Activated CD4-positive, alpha-beta T cell treated with anti-CD3 and anti-CD28 coated beads, Interleukin-10, Interleukin-2, amounts not matched to agents 100 ng/mL and 50 ng/mL, durations not matched to agents 16 hours and 8 hours (primary cell): ENCODE measurements around the gene VENTX.
"Not testable (repeated sequence)": the region's sequence is repeated elsewhere in the genome, so short reads cannot be mapped to it uniquely, and the experiment has no call there.

Experiments used
- DNase-seq: peaks from one replicate; pipeline ENCODE4 v3.0.0-alpha.2; 2020

The VENTX gene

DNA sequence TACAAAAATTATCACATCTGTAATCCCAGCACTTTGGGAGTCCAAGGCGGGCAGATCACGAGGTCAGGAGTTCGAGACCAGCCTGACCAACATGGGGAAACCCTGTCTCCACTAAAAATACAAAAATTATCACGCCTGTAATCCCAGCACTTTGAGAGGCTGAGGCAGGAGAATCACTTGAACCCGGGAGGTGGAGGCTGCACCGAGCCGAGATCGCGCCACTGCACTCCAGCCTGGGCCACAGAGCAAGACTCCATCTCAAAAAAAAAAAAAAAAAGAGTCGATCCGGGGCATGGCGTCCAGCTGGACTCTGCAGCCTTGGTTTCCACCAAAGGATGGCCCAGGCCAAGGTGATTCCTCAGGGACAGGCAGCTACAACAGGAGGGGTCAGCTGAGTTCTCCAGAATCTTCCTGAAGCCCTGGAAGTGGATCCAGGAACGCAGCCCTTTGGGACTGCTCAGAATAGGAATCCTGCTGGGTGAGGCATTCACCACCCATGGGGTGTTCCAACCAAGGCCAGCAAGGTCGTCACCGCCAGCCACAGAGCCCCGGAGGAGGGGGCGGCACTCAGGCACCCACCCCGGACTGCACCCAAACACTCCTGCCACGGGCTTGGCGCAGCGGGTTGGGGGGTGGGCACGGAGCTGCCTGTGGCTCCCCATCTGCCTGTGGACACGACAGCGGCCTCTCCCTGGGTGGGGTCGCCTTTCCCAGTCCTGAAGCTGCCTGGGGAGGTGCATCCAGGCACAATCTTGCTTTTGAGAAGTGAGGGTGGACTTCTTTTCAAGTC lies 19.7 kb upstream of the VENTX start:
- no peak for DNase-seq

GRCh38 chr10:133218891-133219290 lies 18.8 kb upstream of the VENTX start:
- DNase-seq, result no peak

- DNase-seq, result no peak
Observed at GRCh38 chr10:133219782-133220181, 17.9 kb upstream of the VENTX start.

GRCh38 chr10:133221331-133221730 lies 16.3 kb upstream of the VENTX start:
- DNase-seq, result no peak

DNA sequence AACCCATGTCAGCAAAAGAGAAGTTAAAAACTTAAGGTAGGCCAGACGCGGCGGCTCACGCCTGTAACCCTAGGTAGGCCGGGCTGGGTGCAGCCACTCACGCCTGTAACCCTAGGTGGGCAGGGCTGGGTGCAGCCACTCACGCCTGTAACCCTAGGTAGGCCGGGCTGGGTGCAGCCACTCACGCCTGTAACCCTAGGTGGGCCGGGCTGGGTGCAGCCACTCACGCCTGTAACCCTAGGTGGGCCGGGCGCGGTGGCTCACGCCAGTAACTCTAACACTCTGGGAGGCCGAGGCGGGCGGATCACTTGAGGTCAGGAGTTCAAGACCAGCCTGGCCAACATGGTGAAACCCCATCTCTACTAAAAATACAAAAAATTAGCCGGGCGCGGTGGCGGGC lies 15.9 kb upstream of the VENTX start:
- not testable (repeated sequence) for DNase-seq

DNA sequence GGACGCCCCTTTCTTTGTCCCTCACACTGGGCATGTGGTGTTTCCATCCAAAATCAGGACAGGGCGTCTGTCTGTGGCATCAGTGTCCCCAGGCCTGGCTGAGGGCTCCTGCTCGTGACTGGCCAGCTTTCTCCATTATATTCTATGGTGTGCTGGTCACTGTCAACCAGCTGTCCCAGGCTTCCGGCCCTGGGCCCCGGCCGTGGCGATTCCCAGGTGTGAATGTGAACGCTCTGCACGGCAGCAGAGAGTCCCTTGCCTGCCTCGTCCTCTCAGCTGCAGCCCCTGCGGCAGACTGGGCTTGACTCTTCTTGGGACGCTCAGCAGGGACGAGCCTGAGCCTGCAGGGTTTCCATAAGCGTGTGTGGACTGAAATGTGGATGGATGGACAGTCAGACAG lies 13.6 kb upstream of the VENTX start:
- DNase-seq, result no peak

- no peak for DNase-seq
Observed at GRCh38 chr10:133224756-133225372, 12.8 kb upstream of the VENTX start.

- DNase-seq, result peak; percentile 74
Observed at GRCh38 chr10:133225707-133226191, 11.9 kb upstream of the VENTX start.

DNA sequence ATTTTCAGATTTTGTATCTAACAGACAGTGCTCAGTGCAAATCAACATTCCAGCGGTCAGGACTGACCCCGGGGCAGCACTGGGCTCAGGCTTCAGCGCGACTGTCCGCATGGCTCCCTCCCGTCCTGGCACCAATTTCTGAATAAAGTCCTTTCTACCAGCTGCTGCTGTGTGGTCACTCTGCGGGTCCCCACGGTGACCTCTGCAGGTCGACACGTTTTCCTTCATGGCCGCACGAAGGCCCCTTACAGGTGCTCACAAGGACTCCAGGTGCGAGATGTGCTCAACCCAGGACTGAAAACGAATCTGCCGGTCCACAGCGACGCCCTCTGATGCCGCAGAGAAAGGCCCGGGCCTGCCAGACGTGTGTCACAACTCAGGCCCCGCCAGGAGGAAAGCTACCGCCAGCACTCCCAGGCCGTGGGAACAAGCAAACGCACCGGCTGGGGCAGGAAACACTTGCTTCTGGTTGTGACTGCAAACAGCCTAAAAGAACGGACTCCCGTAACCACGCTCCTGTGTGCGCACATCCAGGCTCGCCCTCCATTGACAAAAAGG lies 11.3 kb upstream of the VENTX start:
- peak; percentile 49 for DNase-seq

GRCh38 chr10:133227256-133227655 lies 10.4 kb upstream of the VENTX start:
- DNase-seq, result no peak

- no peak for DNase-seq
Observed at GRCh38 chr10:133229265-133230043, 8.2 kb upstream of the VENTX start.

- no peak for DNase-seq
Observed at GRCh38 chr10:133230044-133230361, 7.7 kb upstream of the VENTX start, which contains the start of gene UTF1. Gene UTF1, plus strand, starts transcription at chr10:133230217. Its CDS starts 72 bp downstream, at chr10:133230289.

DNA sequence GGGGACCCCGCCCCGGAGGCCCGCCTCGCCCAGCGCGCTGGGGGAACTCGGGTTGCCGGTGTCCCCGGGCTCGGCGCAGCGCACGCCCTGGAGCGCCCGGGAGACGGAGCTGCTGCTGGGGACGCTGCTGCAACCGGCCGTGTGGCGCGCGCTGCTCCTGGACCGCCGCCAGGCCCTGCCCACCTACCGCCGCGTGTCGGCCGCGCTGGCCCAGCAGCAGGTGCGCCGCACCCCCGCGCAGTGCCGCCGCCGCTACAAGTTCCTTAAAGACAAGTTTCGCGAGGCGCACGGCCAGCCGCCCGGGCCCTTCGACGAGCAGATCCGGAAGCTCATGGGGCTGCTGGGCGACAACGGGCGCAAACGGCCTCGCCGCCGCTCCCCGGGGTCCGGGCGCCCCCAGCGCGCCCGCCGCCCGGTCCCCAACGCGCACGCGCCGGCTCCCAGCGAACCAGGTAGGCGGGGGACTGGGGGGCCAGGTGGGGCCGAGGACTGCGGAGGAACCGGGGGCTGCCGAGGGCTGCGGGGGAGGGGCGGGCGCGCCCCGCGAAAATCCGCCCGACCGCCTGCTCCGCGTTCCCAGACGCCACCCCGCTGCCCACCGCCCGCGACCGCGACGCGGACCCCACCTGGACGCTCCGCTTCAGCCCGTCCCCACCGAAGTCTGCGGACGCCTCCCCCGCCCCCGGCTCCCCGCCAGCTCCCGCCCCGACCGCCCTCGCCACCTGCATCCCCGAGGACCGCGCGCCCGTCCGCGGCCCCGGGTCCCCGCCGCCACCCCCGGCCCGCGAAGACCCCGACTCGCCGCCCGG lies 7.1 kb upstream of the VENTX start:
- DNase-seq, result peak; percentile 18

- DNase-seq, result no peak
Observed at GRCh38 chr10:133231244-133231945, 6.3 kb upstream of the VENTX start.

GRCh38 chr10:133231946-133232574 lies 5.6 kb upstream of the VENTX start:
- no peak for DNase-seq

DNA sequence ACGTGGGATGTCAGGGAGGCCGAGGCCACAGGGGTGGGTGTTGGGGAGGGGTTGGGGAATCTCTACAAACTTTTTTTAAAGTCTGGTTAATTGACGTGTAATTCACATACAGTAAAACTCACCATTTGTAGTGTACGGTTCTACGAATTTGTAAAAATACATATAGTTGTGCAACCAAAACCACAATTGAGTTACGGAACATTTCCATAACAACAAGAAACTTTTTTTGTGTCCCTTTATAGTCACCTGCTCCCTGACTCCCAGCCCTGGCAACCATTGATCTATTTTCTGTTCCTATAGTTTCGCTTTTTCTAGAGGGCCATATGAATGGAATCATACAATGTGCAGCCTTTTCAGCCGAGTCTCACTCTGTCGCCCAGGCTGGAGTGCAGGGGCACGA lies 2.9 kb upstream of the VENTX start:
- DNase-seq, result not testable (repeated sequence)

DNA sequence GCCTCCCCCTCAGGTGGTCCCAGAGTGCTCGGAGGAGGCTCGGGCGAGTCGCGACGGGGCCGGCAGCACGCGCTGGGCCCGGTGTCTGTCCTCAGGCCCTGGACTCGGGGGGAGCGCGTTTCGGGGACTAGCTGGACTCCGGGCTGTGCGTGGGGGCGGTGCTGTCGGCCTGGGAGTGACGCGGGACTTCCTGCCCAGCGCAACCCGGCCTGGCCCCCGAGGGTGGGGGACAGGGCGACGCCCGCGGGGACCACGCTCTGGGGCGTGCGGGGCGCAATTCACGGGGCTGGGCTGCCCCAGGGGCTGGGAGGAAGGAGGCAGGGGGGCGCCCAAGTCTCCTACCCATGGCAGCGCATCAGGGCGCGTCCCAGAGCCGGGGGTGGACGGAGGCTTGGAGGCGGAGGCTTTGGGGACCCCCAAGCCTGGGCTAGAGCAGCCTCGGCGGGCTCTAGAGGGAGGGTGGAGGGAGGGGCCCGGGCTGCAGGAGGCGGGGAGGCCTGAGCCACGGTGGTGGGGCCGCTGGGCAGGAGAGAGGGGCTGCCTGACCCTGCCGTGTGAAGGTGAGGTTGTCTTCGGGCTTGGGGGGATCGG lies 2.3 kb upstream of the VENTX start:
- no peak for DNase-seq

- no peak for DNase-seq
Observed at GRCh38 chr10:133235932-133236331, 1.7 kb upstream of the VENTX start.

DNA sequence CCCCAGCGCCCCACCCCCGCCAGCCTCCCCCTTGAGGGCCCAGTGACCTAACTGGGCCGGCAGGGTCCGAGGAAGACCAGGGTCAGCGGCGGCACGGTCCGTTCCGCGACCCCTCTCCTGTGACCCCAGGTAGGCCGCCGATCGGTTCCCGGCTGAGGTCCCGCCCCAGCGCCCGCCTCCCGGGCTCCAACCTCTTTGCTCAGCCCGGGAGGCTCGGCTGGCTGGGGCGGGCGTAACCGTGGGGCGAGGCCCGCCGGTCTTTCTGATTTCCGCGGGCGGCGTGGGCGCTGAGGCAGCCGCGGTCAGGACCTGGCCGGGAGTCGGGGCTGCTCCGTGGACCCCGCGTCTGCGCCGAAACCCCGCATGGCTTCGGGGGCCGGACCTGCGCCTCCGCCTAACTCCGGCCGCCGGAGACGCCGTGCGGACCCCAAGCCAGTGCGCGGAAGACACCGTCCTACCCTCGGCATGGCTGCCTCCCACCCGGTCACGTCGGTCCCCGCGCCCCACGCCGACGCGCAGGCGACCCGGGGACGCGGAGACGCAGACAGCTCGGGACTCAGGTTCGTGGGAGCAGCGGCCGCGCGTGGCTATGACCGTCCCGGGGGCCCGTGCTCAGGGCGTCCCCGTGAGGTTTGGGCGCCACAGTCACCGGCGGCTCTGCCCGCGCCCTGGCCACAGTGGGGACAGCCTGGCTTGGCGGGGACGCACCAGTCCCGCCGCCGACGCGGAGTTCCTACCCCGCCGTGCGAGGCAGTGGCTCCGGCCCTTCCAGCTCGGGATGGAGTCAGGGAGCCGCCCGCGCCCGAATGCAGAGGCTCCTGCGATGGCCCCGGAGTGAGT lies 1.0 kb upstream of the VENTX start:
- no peak for DNase-seq

- DNase-seq, result no peak
Observed at GRCh38 chr10:133237241-133237587, 441 bp upstream of the VENTX start.
